A549 (cell line): ENCODE results near the gene SLC8A1. TPM values are rescaled to one million over a fixed set of nuclear protein-coding genes. Genes with fewer than 3 reads are reported as not detected.
A peak's percentile ranks its signal among the peaks of the same experiment; 100 is the strongest.

Experiments used
- ATAC-seq, 2 experiments: fragments of 200-7000 bp in 1 of 2; fragments of >200 bp in 1 of 2; cut with Nextera tagmentation in 1 of 2; cut with Tn5 transposase in 1 of 2; 3 replicates each; pipeline versions ENCODE4 v1.8.0 to v1.9.1; 2018 to 2020; ENCODE audit warnings: mild to moderate bottlenecking in 1 of 2, moderate library complexity in 1 of 2
- CTCF ChIA-PET: fragments of 300-600 bp; sonication (Branson Sonifier 250); formaldehyde crosslinking; extraction: SDS; loops from one replicate; lab custom pipeline; 2021; ENCODE audit warnings: antibody characterized with exemption, inconsistent platforms; lab: Yijun Ruan, JAX
- POLR2A ChIA-PET: fragments of 350-600 bp; formaldehyde crosslinking; extraction: SDS; loops from one replicate; lab custom pipeline; 2021; ENCODE audit warnings: antibody characterized with exemption, inconsistent platforms; lab: Yijun Ruan, JAX
- DNase-seq, 2 experiments: peaks; one replicate each; pipeline versions ENCODE4 v3.0.0 to v3.0.0-alpha.2; 2011 to 2016; ENCODE audit warnings: low read depth in 1 of 2, low spot score in 1 of 2
- FAIRE-seq: peaks from 2 replicates; lab custom pipeline; 2011; peaks lifted over from hg19 to GRCh38; lab: Jason Lieb, UNC
- H3K27ac ChIP-seq, 2 experiments: fragments of >200 bp; sonication (Bioruptor Twin); formaldehyde crosslinking; 3 replicates each; pipeline ENCODE4 v1.5.1; 2016 to 2017
- H3K4me1 ChIP-seq: fragments of >200 bp; sonication (Bioruptor Twin); formaldehyde crosslinking; 3 replicates; pipeline ENCODE4 v1.6.1; 2016
- H3K4me2 ChIP-seq: fragments of >200 bp; sonication (Bioruptor Twin); formaldehyde crosslinking; 3 replicates; pipeline ENCODE4 v1.6.1; 2016
- H3K4me3 ChIP-seq: fragments of >200 bp; sonication (Bioruptor Twin); formaldehyde crosslinking; 3 replicates; pipeline ENCODE4 v1.5.1; 2016
- H3K9me3 ChIP-seq: fragments of >200 bp; sonication (Bioruptor Twin); formaldehyde crosslinking; 3 replicates; pipeline ENCODE4 v1.6.1; 2016
- CEBPB ChIP-seq, 2 experiments: fragments of >200 bp in 1 of 2; sonication (Bioruptor Twin) in 1 of 2; formaldehyde crosslinking in 1 of 2; IDR thresholded peaks; 2 replicates each; pipeline ENCODE4 v1.6.1; 2012 to 2016
- CHD4 ChIP-seq: fragments of 200-600 bp; sonication (generic); IDR thresholded peaks from 2 replicates; pipeline ENCODE4 v1.6.1; 2016; ENCODE audit warnings: antibody characterized with exemption, mild to moderate bottlenecking, borderline replicate concordance
- EHF ChIP-seq: fragments of 250-450 bp; sonication (Bioruptor Pico); IDR thresholded peaks from 2 replicates; pipeline ENCODE4 v1.5.0; 2020; ENCODE audit warnings: mild to moderate bottlenecking
- EHMT2 ChIP-seq: fragments of 200-600 bp; sonication (generic); IDR thresholded peaks from 2 replicates; pipeline ENCODE4 v1.6.1; 2016; ENCODE audit warnings: antibody characterized with exemption, low read depth, mild to moderate bottlenecking, moderate library complexity
- ESRRA ChIP-seq: fragments of 150-350 bp; IDR thresholded peaks from 2 replicates; pipeline ENCODE4 v1.6.1; 2014; ENCODE audit warnings: mild to moderate bottlenecking, low read length, borderline replicate concordance
- GATA3 ChIP-seq: IDR thresholded peaks from 2 replicates; pipeline ENCODE4 v1.6.1; 2012; ENCODE audit warnings: borderline replicate concordance
- HDAC2 ChIP-seq: fragments of 200-600 bp; sonication (generic); IDR thresholded peaks from 2 replicates; pipeline ENCODE4 v1.6.1; 2016
- POLR2A ChIP-seq: IDR thresholded peaks from 2 replicates; pipeline ENCODE4 v1.6.1; 2012; ENCODE audit warnings: mild to moderate bottlenecking, low read length
- RARB ChIP-seq: fragments of 250-450 bp; sonication (Bioruptor Pico); IDR thresholded peaks from 2 replicates; pipeline ENCODE4 v1.8.0; 2021; ENCODE audit warnings: mild to moderate bottlenecking, moderate library complexity
- RNF2 ChIP-seq: fragments of 200-600 bp; sonication (generic); IDR thresholded peaks from 2 replicates; pipeline ENCODE4 v1.6.1; 2016; ENCODE audit warnings: low read depth, mild to moderate bottlenecking, antibody characterized with exemption, moderate library complexity, borderline replicate concordance
- SMC3 ChIP-seq: fragments of >200 bp; sonication (Bioruptor Twin); formaldehyde crosslinking; IDR thresholded peaks from 3 replicates; pipeline ENCODE4 v1.6.1; 2018; ENCODE audit warnings: inconsistent platforms
- SREBF2 ChIP-seq: fragments of 450-650 bp; IDR thresholded peaks from 2 replicates; pipeline ENCODE4 v1.6.1; 2014; ENCODE audit warnings: mild to moderate bottlenecking, moderate library complexity
- TFCP2L1 ChIP-seq: fragments of 250-450 bp; sonication (Bioruptor Pico); IDR thresholded peaks from 2 replicates; pipeline ENCODE4 v1.5.0; 2021; ENCODE audit warnings: mild to moderate bottlenecking
- WGBS: methylation state at CpG from one replicate; pipeline ENCODE4 v1.1.6; 2017; ENCODE audit errors: missing lambda C conversion rate; 5-methylcytosine and 5-hydroxymethylcytosine counted together
- polyA plus RNA-seq, 4 experiments: library from polyadenylated mRNA; depleted of rRNA in 3 of 4; stranded (reverse); fragments of >200 nt; fragmentation: RNase III in 1 of 4; extraction: RNeasy Plus Mini Kit Qiagen cat#74134 plus additional on column Dnase treatment in 1 of 4; gene quantifications; 2 replicates in 3 of 4; 3 replicates in 1 of 4; pipeline ENCODE4 v1.2.3, GENCODE V29; 2011 to 2017
- TF ChIP-seq, protein P1 (sequence below): IDR thresholded peaks from 2 replicates; pipeline ENCODE4 v1.6.1; 2012
- TF ChIP-seq, protein P2 (sequence below): fragments of 250-450 bp; sonication (Bioruptor Pico); IDR thresholded peaks from 2 replicates; pipeline ENCODE4 v1.5.0; 2020; ENCODE audit warnings: low read depth, mild to moderate bottlenecking, moderate library complexity
- TF ChIP-seq, protein P3 (sequence below): fragments of >200 bp; sonication (Bioruptor Twin); formaldehyde crosslinking; IDR thresholded peaks from 3 replicates; pipeline ENCODE4 v1.5.1; 2016
- TF ChIP-seq, protein P4 (sequence below): fragments of 200-600 bp; sonication (generic); IDR thresholded peaks from 2 replicates; pipeline ENCODE4 v1.6.1; 2016; ENCODE audit warnings: antibody characterized with exemption, mild to moderate bottlenecking, moderate library complexity
- TF ChIP-seq, protein P5 (sequence below): IDR thresholded peaks from 2 replicates; pipeline ENCODE4 v1.6.1; 2012; ENCODE audit warnings: low read depth, borderline replicate concordance

SLC8A1 gene
- polyA plus RNA-seq, 2 of the 4 experiments (the other 2 are of a cell fraction) = 0.28 to 0.92 TPM

DNA sequence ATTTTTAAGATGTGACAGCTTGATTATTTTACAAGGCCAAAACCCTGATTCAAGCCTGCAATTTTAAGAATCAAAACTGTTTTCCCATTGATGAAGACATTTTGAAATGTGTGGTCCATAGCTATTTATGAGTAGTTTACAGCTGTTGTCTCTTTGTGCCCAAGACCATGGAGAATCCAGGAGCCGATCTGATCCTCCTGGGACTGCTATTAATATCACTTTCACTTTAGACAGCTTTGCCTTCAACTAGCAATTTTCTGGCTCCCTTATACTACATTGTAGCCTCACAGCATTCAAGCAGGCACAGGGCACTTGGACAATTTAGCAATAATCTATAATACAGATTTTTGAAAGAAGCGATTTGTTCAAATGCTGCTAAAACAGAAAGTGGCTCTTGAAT is 172.9 kb downstream of the SLC8A1 start:
- TF ChIP-seq EHMT2 = no peak
- TF ChIP-seq SREBF2 = no peak
- TF ChIP-seq, all 56 proteins: peak for 0
- no peaks in the 10 kb centered on the region for H3K9me3 ChIP-seq
- CTCF ChIA-PET = no interaction called here
- H3K4me1 ChIP-seq = no peaks in the 10 kb centered on the region
- no peak for DNase-seq
- no peak for FAIRE-seq
- H3K4me3 ChIP-seq = no peak overlapping the region
- peak overlapping the region; percentile 45; the same call in 2 of the 3 replicates for H3K4me2 ChIP-seq
- POLR2A ChIA-PET = no interaction called here
- no peak for ATAC-seq
- WGBS = 22% methylated on average over 2 of the region's 2 CpGs
- no peak overlapping the region for H3K27ac ChIP-seq

DNA sequence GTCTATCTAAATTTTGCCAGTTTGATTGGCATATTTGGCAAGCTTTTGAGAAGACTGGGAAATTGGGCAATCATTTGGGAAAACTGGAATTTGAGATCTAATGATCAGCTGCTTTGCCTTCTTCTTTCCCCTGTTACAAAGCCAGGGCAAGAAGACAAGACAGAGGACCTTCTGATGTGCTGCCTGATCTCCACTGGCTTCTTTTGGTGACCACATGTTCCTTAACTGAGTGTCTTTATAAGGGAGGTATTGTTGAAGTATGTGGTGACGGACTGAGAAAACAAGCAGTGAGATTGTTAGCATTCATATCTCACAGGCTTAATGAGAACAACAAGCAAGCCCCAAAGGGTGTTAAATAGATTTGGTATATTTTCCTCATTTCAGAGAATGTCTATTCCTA is 175.8 kb downstream of the SLC8A1 start:
- H3K27ac ChIP-seq = no peak overlapping the region
- H3K4me2 ChIP-seq = no peak overlapping the region
- no peaks in the 10 kb centered on the region for H3K9me3 ChIP-seq
- TF ChIP-seq, protein P1, sequence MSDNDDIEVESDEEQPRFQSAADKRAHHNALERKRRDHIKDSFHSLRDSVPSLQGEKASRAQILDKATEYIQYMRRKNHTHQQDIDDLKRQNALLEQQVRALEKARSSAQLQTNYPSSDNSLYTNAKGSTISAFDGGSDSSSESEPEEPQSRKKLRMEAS = no peak
- TF ChIP-seq TFCP2L1 (CRISPR knock-in tag) = no peak
- TF ChIP-seq CEBPB (IDR thresholded peaks at IDR 0.05) = no peak
- TF ChIP-seq EHMT2 = no peak
- TF ChIP-seq, protein P2, sequence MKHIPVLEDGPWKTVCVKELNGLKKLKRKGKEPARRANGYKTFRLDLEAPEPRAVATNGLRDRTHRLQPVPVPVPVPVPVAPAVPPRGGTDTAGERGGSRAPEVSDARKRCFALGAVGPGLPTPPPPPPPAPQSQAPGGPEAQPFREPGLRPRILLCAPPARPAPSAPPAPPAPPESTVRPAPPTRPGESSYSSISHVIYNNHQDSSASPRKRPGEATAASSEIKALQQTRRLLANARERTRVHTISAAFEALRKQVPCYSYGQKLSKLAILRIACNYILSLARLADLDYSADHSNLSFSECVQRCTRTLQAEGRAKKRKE (CRISPR knock-in tag) = no peak
- no peak for TF ChIP-seq HDAC2
- no peak for TF ChIP-seq POLR2A
- TF ChIP-seq RNF2 = no peak
- TF ChIP-seq, protein P3, sequence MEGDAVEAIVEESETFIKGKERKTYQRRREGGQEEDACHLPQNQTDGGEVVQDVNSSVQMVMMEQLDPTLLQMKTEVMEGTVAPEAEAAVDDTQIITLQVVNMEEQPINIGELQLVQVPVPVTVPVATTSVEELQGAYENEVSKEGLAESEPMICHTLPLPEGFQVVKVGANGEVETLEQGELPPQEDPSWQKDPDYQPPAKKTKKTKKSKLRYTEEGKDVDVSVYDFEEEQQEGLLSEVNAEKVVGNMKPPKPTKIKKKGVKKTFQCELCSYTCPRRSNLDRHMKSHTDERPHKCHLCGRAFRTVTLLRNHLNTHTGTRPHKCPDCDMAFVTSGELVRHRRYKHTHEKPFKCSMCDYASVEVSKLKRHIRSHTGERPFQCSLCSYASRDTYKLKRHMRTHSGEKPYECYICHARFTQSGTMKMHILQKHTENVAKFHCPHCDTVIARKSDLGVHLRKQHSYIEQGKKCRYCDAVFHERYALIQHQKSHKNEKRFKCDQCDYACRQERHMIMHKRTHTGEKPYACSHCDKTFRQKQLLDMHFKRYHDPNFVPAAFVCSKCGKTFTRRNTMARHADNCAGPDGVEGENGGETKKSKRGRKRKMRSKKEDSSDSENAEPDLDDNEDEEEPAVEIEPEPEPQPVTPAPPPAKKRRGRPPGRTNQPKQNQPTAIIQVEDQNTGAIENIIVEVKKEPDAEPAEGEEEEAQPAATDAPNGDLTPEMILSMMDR = no peak
- no peak for TF ChIP-seq CHD4
- TF ChIP-seq RARB = no peak
- no peak for TF ChIP-seq GATA3
- TF ChIP-seq EHF (CRISPR knock-in tag) = no peak
- no peak for TF ChIP-seq SMC3
- TF ChIP-seq ESRRA = no peak
- TF ChIP-seq, protein P4, sequence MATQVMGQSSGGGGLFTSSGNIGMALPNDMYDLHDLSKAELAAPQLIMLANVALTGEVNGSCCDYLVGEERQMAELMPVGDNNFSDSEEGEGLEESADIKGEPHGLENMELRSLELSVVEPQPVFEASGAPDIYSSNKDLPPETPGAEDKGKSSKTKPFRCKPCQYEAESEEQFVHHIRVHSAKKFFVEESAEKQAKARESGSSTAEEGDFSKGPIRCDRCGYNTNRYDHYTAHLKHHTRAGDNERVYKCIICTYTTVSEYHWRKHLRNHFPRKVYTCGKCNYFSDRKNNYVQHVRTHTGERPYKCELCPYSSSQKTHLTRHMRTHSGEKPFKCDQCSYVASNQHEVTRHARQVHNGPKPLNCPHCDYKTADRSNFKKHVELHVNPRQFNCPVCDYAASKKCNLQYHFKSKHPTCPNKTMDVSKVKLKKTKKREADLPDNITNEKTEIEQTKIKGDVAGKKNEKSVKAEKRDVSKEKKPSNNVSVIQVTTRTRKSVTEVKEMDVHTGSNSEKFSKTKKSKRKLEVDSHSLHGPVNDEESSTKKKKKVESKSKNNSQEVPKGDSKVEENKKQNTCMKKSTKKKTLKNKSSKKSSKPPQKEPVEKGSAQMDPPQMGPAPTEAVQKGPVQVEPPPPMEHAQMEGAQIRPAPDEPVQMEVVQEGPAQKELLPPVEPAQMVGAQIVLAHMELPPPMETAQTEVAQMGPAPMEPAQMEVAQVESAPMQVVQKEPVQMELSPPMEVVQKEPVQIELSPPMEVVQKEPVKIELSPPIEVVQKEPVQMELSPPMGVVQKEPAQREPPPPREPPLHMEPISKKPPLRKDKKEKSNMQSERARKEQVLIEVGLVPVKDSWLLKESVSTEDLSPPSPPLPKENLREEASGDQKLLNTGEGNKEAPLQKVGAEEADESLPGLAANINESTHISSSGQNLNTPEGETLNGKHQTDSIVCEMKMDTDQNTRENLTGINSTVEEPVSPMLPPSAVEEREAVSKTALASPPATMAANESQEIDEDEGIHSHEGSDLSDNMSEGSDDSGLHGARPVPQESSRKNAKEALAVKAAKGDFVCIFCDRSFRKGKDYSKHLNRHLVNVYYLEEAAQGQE = no peak
- TF ChIP-seq, protein P5, sequence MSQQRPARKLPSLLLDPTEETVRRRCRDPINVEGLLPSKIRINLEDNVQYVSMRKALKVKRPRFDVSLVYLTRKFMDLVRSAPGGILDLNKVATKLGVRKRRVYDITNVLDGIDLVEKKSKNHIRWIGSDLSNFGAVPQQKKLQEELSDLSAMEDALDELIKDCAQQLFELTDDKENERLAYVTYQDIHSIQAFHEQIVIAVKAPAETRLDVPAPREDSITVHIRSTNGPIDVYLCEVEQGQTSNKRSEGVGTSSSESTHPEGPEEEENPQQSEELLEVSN = no peak
- TF ChIP-seq, all 56 proteins: peak for 0
- ChIA-PET CTCF (no interaction called here), POLR2A (no interaction called here)
- Histone ChIP-seq H3K4me3 (no peak overlapping the region), H3K4me1 (no peaks in the 10 kb centered on the region)
- FAIRE-seq (no peak), ATAC-seq (no peak), DNase-seq (no peak)
- 69% methylated on average over 1 of the region's 1 CpG for WGBS
